Forelimb muscle (tissue), 1 donor: ENCODE data around the gene TAOK3. TPM values are rescaled to one million over a fixed set of nuclear protein-coding genes. Genes with fewer than 3 reads are reported as not detected.

Experiments
- DNase-seq: peaks from one replicate; pipeline ENCODE4 v3.0.0-alpha.2; 2013; ENCODE audit warnings: low read depth
- polyA plus RNA-seq: library from polyadenylated mRNA; unstranded; fragments of 120-200 nt; gene quantifications from one replicate; pipeline ENCODE4 v1.2.1, GENCODE V29; 2013; ENCODE audit not compliant: insufficient read length

TAOK3 gene
- polyA plus RNA-seq, 1 donor: 17.4 TPM

- DNase-seq: no peak
Observed at GRCh38 chr12:118206107-118206412, 166.6 kb downstream of the TAOK3 start.

- DNase-seq: no peak
Observed at GRCh38 chr12:118193958-118194357, 178.7 kb downstream of the TAOK3 start.

- no peak for DNase-seq
Observed at GRCh38 chr12:118193477-118193876, 179.2 kb downstream of the TAOK3 start.

- no peak for DNase-seq
Observed at GRCh38 chr12:118190266-118190665, 182.4 kb downstream of the TAOK3 start.

- DNase-seq: no peak
Observed at GRCh38 chr12:118189741-118190191, 182.9 kb downstream of the TAOK3 start.

GRCh38 chr12:118188690-118189371, 183.9 kb downstream of the TAOK3 start:
- no peak for DNase-seq

- DNase-seq: no peak
Observed at GRCh38 chr12:118187751-118188435, 184.8 kb downstream of the TAOK3 start.

GRCh38 chr12:118185602-118186397, 186.9 kb downstream of the TAOK3 start:
- no peak for DNase-seq

- no peak for DNase-seq
Observed at GRCh38 chr12:118183711-118184110, 189.0 kb downstream of the TAOK3 start.

GRCh38 chr12:118183155-118183554, 189.6 kb downstream of the TAOK3 start:
- no peak for DNase-seq

GRCh38 chr12:118175823-118176447, 196.8 kb downstream of the TAOK3 start:
- no peak for DNase-seq

GRCh38 chr12:118166946-118167345, 205.8 kb downstream of the TAOK3 start:
- DNase-seq: no peak

- DNase-seq: no peak
Observed at GRCh38 chr12:118164798-118165486, 207.8 kb downstream of the TAOK3 start.

- no peak for DNase-seq
Observed at GRCh38 chr12:118160536-118160935, 212.2 kb downstream of the TAOK3 start.

- no peak for DNase-seq
Observed at GRCh38 chr12:118151755-118152154, 221.0 kb downstream of the TAOK3 start.

- no peak for DNase-seq
Observed at GRCh38 chr12:118150625-118151024, 222.1 kb downstream of the TAOK3 start.

- no peak for DNase-seq
Observed at GRCh38 chr12:118148287-118148686, 224.4 kb downstream of the TAOK3 start.

GRCh38 chr12:118145798-118146156, 226.9 kb downstream of the TAOK3 start:
- no peak for DNase-seq

- DNase-seq: no peak
Observed at GRCh38 chr12:118145113-118145797, 227.5 kb downstream of the TAOK3 start.

GRCh38 chr12:118144499-118144898, 228.2 kb downstream of the TAOK3 start:
- no peak for DNase-seq

GRCh38 chr12:118140825-118141224, 231.9 kb downstream of the TAOK3 start:
- no peak for DNase-seq
